H1 (cell line): Measurements from ENCODE around the gene BCAS4. TPM values are rescaled to one million over a fixed set of nuclear protein-coding genes. Genes with fewer than 3 reads are reported as not detected.
"Not testable (repeated sequence)": the region's sequence is repeated elsewhere in the genome, so short reads cannot be mapped to it uniquely, and the experiment has no call there.

Experiments used
- CTCF ChIA-PET: fragments of 300-600 bp; sonication (Branson Sonifier 250); formaldehyde crosslinking; loops from one replicate; lab custom pipeline; 2021; ENCODE audit not compliant: partially characterized antibody; lab: Charles Lee
- POLR2A ChIA-PET: fragments of 300-600 bp; sonication (Branson Sonifier 250); formaldehyde crosslinking; loops from one replicate; lab custom pipeline; 2021; ENCODE audit warnings: inconsistent platforms; ENCODE audit not compliant: partially characterized antibody; lab: Charles Lee
- DNase-seq, 2 experiments: peaks; one replicate each; pipeline versions ENCODE4 v3.0.0 to v3.0.0-alpha.2; 2010 to 2022; ENCODE audit warnings: low spot score in 2 of 2, low read depth in 1 of 2, mixed read lengths in 1 of 2
- FAIRE-seq: peaks from 2 replicates; lab custom pipeline; 2011; peaks lifted over from hg19 to GRCh38; lab: Jason Lieb, UNC
- H2AFZ ChIP-seq: 2 replicates; pipeline ENCODE4 v1.8.1; 2012; ENCODE audit warnings: low read length, inconsistent platforms
- H2AK5ac ChIP-seq: 2 replicates; pipeline ENCODE4 v1.6.1; 2013; ENCODE audit warnings: low read depth, low read length
- H2BK120ac ChIP-seq: replicated peaks from 2 replicates; pipeline ENCODE3; 2013; ENCODE audit warnings: low read depth, low read length, inconsistent platforms
- H2BK12ac ChIP-seq: 2 replicates; pipeline ENCODE4 v1.6.1; 2013; ENCODE audit warnings: low read depth, low read length
- H2BK15ac ChIP-seq: 2 replicates; pipeline ENCODE4 v1.6.1; 2013; ENCODE audit warnings: low read length
- H2BK20ac ChIP-seq: 2 replicates; pipeline ENCODE4 v1.6.1; 2013; ENCODE audit warnings: low read length
- H2BK5ac ChIP-seq: 2 replicates; pipeline ENCODE4 v1.6.1; 2013; ENCODE audit warnings: low read depth, low read length
- H3K14ac ChIP-seq: 2 replicates; pipeline ENCODE4 v1.6.1; 2013; ENCODE audit warnings: inconsistent platforms; ENCODE audit not compliant: insufficient read length
- H3K18ac ChIP-seq: 2 replicates; pipeline ENCODE4 v1.6.1; 2013; ENCODE audit warnings: low read length; ENCODE audit errors: extremely low read depth
- H3K23ac ChIP-seq: 2 replicates; pipeline ENCODE4 v1.6.1; 2013; ENCODE audit warnings: inconsistent platforms; ENCODE audit not compliant: insufficient read length
- H3K23me2 ChIP-seq: 2 replicates; pipeline ENCODE4 v1.6.1; 2013; ENCODE audit warnings: low read depth, low read length
- H3K27ac ChIP-seq: 2 replicates; pipeline ENCODE4 v1.6.1; 2011; ENCODE audit warnings: low read depth, low read length, inconsistent platforms
- H3K27me3 ChIP-seq, 4 experiments: replicated peaks in 1 of 4; 1 replicate in 1 of 4; 2 replicates in 3 of 4; pipeline versions ENCODE4 v1.6.1 to v1.8.1; 2011 to 2013; ENCODE audit warnings: low read length in 3 of 4, mild to moderate bottlenecking in 3 of 4, inconsistent platforms in 2 of 4, mixed read lengths in 2 of 4, moderate library complexity in 1 of 4; ENCODE audit not compliant: control insufficient read depth in 3 of 4, insufficient read depth in 3 of 4; ENCODE audit errors: extremely low read depth in 1 of 4
- H3K36me3 ChIP-seq, 4 experiments: 2 replicates each; pipeline versions ENCODE4 v1.6.1 to v1.8.1; 2011 to 2013; ENCODE audit warnings: mild to moderate bottlenecking in 4 of 4, low read length in 3 of 4, moderate library complexity in 2 of 4, control low read depth in 1 of 4, inconsistent platforms in 1 of 4; ENCODE audit not compliant: insufficient read depth in 4 of 4, control insufficient read depth in 2 of 4
- H3K4ac ChIP-seq: replicated peaks from 2 replicates; pipeline ENCODE3; 2013; ENCODE audit warnings: low read length, low read depth, mixed read lengths, inconsistent platforms; ENCODE audit not compliant: insufficient read length
- H3K4me1 ChIP-seq, 4 experiments: replicated peaks in 1 of 4; 1 replicate in 1 of 4; 2 replicates in 3 of 4; pipeline versions ENCODE4 v1.6.1 to v1.8.1; 2011 to 2013; ENCODE audit warnings: low read length in 3 of 4, inconsistent platforms in 2 of 4, mixed read lengths in 1 of 4; ENCODE audit not compliant: insufficient read depth in 4 of 4, control insufficient read depth in 3 of 4
- H3K4me2 ChIP-seq, 2 experiments: 2 replicates each; pipeline versions ENCODE4 v1.6.1 to v1.8.1; 2011 to 2013; ENCODE audit warnings: low read depth in 2 of 2, low read length in 2 of 2, control low read depth in 1 of 2, inconsistent platforms in 1 of 2, mild to moderate bottlenecking in 1 of 2; ENCODE audit not compliant: insufficient read depth in 1 of 2
- H3K4me3 ChIP-seq, 4 experiments: fragments of 200-600, 300-600 bp in 1 of 4; sonication (generic), shearing (Covaris generic), sonication (Bioruptor Twin) in 1 of 4; 2 replicates each; pipeline versions ENCODE4 v1.5.1 to v1.8.1; 2011 to 2016; ENCODE audit warnings: low read length in 4 of 4, low read depth in 3 of 4, control low read depth in 2 of 4, inconsistent platforms in 2 of 4, mild to moderate bottlenecking in 2 of 4, mixed read lengths in 1 of 4, moderate library complexity in 1 of 4; ENCODE audit not compliant: insufficient read depth in 2 of 4; ENCODE audit errors: extremely low read depth in 1 of 4
- H3K56ac ChIP-seq: replicated peaks from 2 replicates; pipeline ENCODE3; 2013; ENCODE audit warnings: low read depth, mild to moderate bottlenecking, mixed read lengths, low read length, inconsistent platforms; ENCODE audit not compliant: insufficient read length
- H3K79me1 ChIP-seq: 2 replicates; pipeline ENCODE4 v1.6.1; 2013; ENCODE audit warnings: low read depth, low read length, control low read depth
- H3K79me2 ChIP-seq, 2 experiments: 2 replicates each; pipeline versions ENCODE4 v1.6.1 to v1.8.1; 2012 to 2013; ENCODE audit warnings: low read length in 2 of 2, mild to moderate bottlenecking in 2 of 2, inconsistent platforms in 1 of 2; ENCODE audit not compliant: insufficient read depth in 2 of 2, control insufficient read depth in 1 of 2
- H3K9ac ChIP-seq, 4 experiments: replicated peaks in 1 of 4; 1 replicate in 1 of 4; 2 replicates in 3 of 4; pipeline versions ENCODE4 v1.6.1 to v1.8.1; 2011 to 2013; ENCODE audit warnings: low read depth in 3 of 4, low read length in 3 of 4, control low read depth in 2 of 4, mild to moderate bottlenecking in 2 of 4, moderate library complexity in 2 of 4, inconsistent platforms in 1 of 4; ENCODE audit errors: extremely low read depth in 1 of 4
- H3K9me3 ChIP-seq, 2 experiments: 2 replicates each; pipeline versions ENCODE4 v1.6.1 to v1.8.1; 2012 to 2013; ENCODE audit warnings: mild to moderate bottlenecking in 2 of 2, moderate library complexity in 2 of 2, control low read depth in 1 of 2, inconsistent platforms in 1 of 2, low read depth in 1 of 2, low read length in 1 of 2, mixed read lengths in 1 of 2; ENCODE audit not compliant: insufficient read depth in 2 of 2
- H4K20me1 ChIP-seq, 2 experiments: replicated peaks in 1 of 2; 2 replicates each; pipeline versions ENCODE3 to v1.8.1; 2011 to 2013; ENCODE audit warnings: inconsistent platforms in 2 of 2, low read length in 2 of 2, mild to moderate bottlenecking in 1 of 2; ENCODE audit not compliant: insufficient read depth in 2 of 2, control insufficient read depth in 1 of 2
- H4K5ac ChIP-seq: 2 replicates; pipeline ENCODE4 v1.6.1; 2013; ENCODE audit warnings: low read length, low read depth, mixed read lengths, inconsistent platforms; ENCODE audit not compliant: insufficient read length
- H4K8ac ChIP-seq: 2 replicates; pipeline ENCODE4 v1.8.0; 2013; ENCODE audit warnings: mild to moderate bottlenecking, moderate library complexity, low read length, inconsistent platforms; ENCODE audit not compliant: insufficient read depth; ENCODE audit errors: extremely low read depth
- H4K91ac ChIP-seq: replicated peaks from 2 replicates; pipeline ENCODE3; 2013; ENCODE audit warnings: low read length, mixed read lengths, inconsistent platforms; ENCODE audit not compliant: insufficient read length
- WGBS, 2 experiments: shearing (Covaris generic) in 1 of 2; methylation state at CpG; one replicate each; pipeline versions ENCODE4 v1.1.6 to v1.1.7; 2013 to 2015; ENCODE audit warnings: low lambda C conversion rate in 2 of 2, mixed read lengths in 2 of 2, inconsistent platforms in 1 of 2, low coverage in 1 of 2, missing lambda C conversion rate in 1 of 2; ENCODE audit not compliant: insufficient replicate concordance in 2 of 2, insufficient coverage in 1 of 2, insufficient read length in 1 of 2; ENCODE audit errors: extremely low coverage in 1 of 2, missing lambda C conversion rate in 1 of 2; 5-methylcytosine and 5-hydroxymethylcytosine counted together
- polyA plus RNA-seq, 7 experiments: library from polyadenylated mRNA; depleted of rRNA in 3 of 7; stranded (reverse) in 5 of 7; unstranded in 2 of 7; fragments of >200 nt in 5 of 7; fragments of 200-250 nt in 2 of 7; gene quantifications; 1 replicate in 5 of 7; 2 replicates in 1 of 7; 4 replicates in 1 of 7; pipeline versions ENCODE4 v1.2.1 to v1.2.3, GENCODE V29; 2011 to 2013; ENCODE audit warnings: missing spikeins in 2 of 7, mixed read lengths in 2 of 7
- total RNA-seq: library from RNA; stranded (reverse); fragmentation: NEBNext Ultra II Directional; extraction: Animal tissue kit (Norgen Biotek cat#: 25700); gene quantifications from 2 replicates; pipeline ENCODE4 v1.2.1, GENCODE V29; 2021

BCAS4 gene
- total and polyA plus RNA-seq, 2 of the 8 experiments (the other 6 are each of a cell fraction or from before 2014, with no cell fraction given): 21.2 to 23.6 TPM

DNA sequence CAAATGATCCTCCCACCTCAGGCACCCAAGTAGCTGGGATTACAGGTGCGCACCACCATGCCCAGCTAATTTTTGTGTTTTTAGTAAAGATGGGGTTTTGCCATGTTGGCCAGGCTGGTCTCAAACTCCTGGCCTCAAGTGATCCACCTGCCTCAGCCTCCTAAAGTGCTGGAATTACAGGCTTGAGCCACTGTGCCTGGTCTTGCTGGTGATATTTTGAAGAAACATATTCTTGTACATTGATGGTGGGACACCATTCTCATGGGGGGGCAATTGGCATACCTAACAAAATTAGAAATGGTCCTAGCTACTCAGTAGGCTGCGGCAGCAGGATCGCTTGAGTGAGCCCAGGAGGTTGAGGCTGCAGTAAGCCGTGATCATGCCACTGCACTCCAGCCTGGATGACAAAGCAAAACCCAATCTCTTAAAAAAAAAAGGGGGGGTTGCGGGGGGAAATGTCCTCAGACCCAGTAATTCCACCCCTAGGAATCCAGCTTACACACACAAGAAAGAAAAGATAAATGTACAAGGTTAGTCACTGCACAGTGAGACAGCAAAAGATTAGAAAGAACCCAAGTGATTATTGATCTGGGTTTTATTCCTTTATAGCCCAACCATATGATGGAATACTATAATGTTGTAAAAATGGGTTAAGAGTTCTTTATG, 87.0 kb downstream of the BCAS4 start:
- POLR2A ChIA-PET: interaction anchor here (9.7 kb wide), 1 partner anchor 8 kb away, joined by 87 read pairs; no protein-coding TSS in a partner anchor
- not testable (repeated sequence) for H3K23ac ChIP-seq, H2AFZ ChIP-seq, H3K4me1 ChIP-seq, FAIRE-seq, H3K56ac ChIP-seq, H3K27ac ChIP-seq, H2BK5ac ChIP-seq, H4K5ac ChIP-seq, H3K79me2 ChIP-seq, H3K36me3 ChIP-seq, H3K4ac ChIP-seq, H3K4me3 ChIP-seq, H4K91ac ChIP-seq, H3K9ac ChIP-seq, H2AK5ac ChIP-seq, H3K27me3 ChIP-seq, H2BK15ac ChIP-seq, H2BK12ac ChIP-seq, H2BK120ac ChIP-seq, DNase-seq, H3K18ac ChIP-seq, H3K9me3 ChIP-seq, H3K23me2 ChIP-seq, H2BK20ac ChIP-seq, H3K79me1 ChIP-seq, H3K14ac ChIP-seq, H3K4me2 ChIP-seq, H4K8ac ChIP-seq, H4K20me1 ChIP-seq
- 91% methylated on average over 5 of the region's 5 CpGs; no CpG with 5 or more reads in 1 of the 2 experiments for WGBS, 2 experiments
- CTCF ChIA-PET: interaction anchor here (1.4 kb wide), 1 partner anchor 91 kb away, joined by 3 read pairs; no protein-coding TSS in a partner anchor
